GM19025 (cell line): Measurements from ENCODE around the gene MAP7D1.
A peak's percentile ranks its signal among the peaks of the same experiment; 100 is the strongest.
"Not testable (repeated sequence)": the region's sequence is repeated elsewhere in the genome, so short reads cannot be mapped to it uniquely, and the experiment has no call there.

Experiments used
- ATAC-seq: cut with Tn5 transposase; IDR thresholded peaks from one replicate; pipeline ENCODE4 v1.9.1; 2021; ENCODE audit warnings: mild to moderate bottlenecking, low read depth, moderate library complexity; ENCODE audit not compliant: unreplicated experiment

Gene MAP7D1

DNA sequence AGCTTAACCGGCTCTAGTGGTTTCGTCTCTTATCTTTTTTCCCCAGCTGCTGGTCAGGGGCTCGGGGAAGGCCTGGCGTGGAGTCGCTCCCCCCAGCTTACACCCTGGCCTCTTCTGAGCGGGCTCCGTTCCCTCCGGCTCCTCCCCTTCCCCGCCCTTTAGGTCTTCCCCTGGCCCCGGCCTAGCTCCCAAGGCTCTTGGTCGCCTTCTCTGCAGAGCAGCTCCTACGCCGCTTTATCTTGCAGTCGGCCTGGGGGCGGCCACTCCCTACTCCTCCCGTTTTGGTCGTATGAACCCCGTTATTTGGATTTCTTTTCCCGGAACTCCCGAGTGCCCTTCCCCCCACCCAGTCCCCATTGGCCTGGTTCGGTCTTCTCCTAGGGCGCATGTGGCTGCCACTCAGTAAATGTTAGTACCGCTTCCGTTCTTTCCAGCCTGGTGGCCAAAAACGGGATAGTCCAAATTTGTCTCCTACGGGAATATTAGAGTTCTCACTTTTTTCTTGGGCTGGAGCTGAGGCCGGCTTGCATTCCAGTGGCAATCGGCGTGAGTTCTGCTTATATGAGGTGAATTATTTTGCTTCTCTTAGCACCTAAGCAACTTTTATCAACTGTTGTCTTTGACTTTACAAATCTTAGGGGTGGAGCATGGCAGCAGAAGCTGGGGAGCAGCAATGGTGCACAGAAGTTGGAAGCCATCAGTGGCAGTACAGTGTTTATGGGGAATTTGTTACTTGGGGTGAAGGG, 68.8 kb downstream of the MAP7D1 start:
- peak; percentile 38 for ATAC-seq

DNA sequence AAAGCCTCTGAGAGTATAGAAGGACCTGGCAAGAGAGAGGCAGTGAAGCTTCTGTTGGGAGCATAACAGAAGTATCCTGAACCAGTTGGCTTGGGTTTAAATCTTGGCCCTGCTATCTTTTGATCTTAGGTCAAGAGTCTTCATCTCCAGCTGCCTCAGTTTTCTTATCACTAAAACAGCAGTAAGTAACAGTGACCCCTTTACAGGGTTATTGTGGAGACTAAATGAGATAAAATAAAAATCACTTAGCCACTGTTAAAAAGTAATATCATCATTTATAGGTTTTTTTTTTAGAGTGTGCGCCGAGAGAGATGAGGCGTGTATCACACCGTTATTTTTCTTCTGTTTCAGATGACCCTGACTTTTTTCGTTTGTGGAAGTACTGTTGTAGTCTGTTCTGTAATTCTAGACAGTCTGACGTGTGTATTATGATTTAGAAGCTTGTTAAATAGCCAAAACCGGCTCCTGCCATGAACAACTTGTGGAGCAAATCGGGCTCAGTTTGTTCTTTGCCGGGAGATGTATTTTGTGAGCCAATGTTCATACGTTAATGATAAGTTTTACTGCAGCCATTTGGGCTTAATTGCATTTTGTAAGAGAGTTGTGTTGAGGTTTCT, 69.4 kb downstream of the MAP7D1 start:
- ATAC-seq = no peak

DNA sequence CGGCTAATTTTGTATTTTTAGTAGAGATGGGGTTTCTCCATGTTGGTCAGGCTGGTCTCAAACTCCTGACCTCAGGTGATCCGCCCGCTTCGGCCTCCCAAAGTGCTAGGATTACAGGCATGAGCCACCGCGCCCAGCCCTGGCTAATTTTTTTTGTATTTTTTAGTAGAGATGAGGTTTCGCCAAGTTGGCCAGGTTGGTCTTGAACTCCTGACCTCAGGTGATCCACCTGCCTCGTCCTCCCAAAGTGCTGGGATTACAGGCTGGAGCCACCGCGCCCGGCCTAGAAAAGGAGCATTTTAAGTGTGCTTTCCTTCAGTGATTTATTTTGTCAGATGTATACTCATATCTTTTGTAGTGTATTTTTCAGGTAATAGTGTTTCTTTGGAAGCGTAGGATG, 74.3 kb downstream of the MAP7D1 start:
- ATAC-seq = not testable (repeated sequence)
